Mucosa of descending colon (tissue), 3 donors: ENCODE measurements around the gene DST. TPM values are rescaled to one million over a fixed set of nuclear protein-coding genes. Genes with fewer than 3 reads are reported as not detected.
A peak's percentile ranks its signal among the peaks of the same experiment; 100 is the strongest.

ENCODE experiments used
- ATAC-seq: fragments of 200-7000 bp; cut with Tn5 transposase; one replicate; pipeline ENCODE4 v1.9.1; 2020; ENCODE audit warnings: mild to moderate bottlenecking, moderate library complexity
- DNase-seq, 3 donors: peaks; one replicate each; pipeline ENCODE4 v3.0.0-alpha.2; 2020
- H3K36me3 ChIP-seq: fragments of 200-600 bp; one replicate; pipeline ENCODE4 v1.8.0; 2021; ENCODE audit warnings: low read depth, mild to moderate bottlenecking
- H3K4me1 ChIP-seq: fragments of 200-600 bp; one replicate; pipeline ENCODE4 v1.8.0; 2021; ENCODE audit warnings: low read depth, mild to moderate bottlenecking
- H3K4me3 ChIP-seq: fragments of 200-600 bp; one replicate; pipeline ENCODE4 v1.8.0; 2021; ENCODE audit warnings: mild to moderate bottlenecking
- H3K9me3 ChIP-seq: fragments of 200-600 bp; one replicate; pipeline ENCODE4 v1.8.0; 2021; ENCODE audit warnings: mild to moderate bottlenecking
- intact Hi-C, 2 donors: fragments of 100-400 bp; cut with DNase I in 1 of 2; cut with micrococcal nuclease in 1 of 2; formaldehyde crosslinking; loops; one replicate each; pipeline versions ENCODE4 v1.11.0 to v1.11.1; 2022; cut with DNase I, micrococcal nuclease
- total RNA-seq, 3 donors: library from RNA; stranded (reverse); fragmentation: NEBNext Ultra II Directional in 2 of 3; extraction: Animal tissue kit (Norgen Biotek cat#: 25700) in 2 of 3; gene quantifications; one replicate each; pipeline versions ENCODE4 v1.2.1 to v1.2.4, GENCODE V29; 2021 to 2023
- TF ChIP-seq, protein P1 (sequence below): fragments of 200-600 bp; IDR thresholded peaks from one replicate; pipeline ENCODE4 v1.8.0; 2022; ENCODE audit warnings: antibody characterized with exemption, mild to moderate bottlenecking
- donor health status: DM: no; HTN: no; CAD: no; lungs with moderate emphysema.
- donor health status: DM: no; HTN: no; CAD: no.
- donor health status: DM: no; HTN: yes; CAD: no.

DST gene
- total RNA-seq, 3 donors from 2014 or later: 208 to 580 (median 356) TPM

DNA sequence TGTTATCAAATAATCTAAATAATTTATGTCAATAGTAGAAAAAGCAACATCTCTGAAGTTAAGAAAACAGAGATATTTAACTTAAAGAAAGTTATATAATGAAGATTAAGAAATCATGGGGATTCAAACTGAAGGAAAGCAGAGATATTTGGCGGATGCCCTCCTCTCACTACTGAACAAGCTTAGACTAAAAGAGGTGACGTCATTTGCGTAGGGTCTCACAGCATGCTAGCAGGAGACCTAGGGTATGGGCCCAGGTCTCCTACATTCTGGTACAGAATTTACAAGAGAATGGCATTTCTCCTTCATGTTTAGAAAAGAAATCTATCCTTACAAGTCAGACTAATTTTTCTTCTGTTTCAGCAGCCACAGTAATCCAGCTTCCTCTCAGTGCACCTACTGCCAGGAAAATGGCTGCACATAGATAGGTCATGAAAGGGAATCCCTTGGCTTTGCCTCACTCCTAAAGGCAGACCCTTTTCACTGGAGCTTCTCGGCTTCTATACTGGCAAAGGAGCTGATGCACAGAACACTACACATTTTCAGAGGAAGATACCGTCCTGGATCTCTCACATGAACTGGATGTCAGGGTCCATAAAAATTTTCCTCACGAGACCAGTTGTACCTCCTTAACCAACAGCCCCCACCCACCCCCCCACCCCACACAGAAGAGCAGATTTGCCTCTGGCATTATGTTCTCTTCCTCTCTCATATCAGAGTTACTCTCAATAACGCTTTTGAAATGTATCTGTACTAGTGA lies 41.8 kb upstream of the DST start:
- no peak for DNase-seq
- TF ChIP-seq, protein P1, sequence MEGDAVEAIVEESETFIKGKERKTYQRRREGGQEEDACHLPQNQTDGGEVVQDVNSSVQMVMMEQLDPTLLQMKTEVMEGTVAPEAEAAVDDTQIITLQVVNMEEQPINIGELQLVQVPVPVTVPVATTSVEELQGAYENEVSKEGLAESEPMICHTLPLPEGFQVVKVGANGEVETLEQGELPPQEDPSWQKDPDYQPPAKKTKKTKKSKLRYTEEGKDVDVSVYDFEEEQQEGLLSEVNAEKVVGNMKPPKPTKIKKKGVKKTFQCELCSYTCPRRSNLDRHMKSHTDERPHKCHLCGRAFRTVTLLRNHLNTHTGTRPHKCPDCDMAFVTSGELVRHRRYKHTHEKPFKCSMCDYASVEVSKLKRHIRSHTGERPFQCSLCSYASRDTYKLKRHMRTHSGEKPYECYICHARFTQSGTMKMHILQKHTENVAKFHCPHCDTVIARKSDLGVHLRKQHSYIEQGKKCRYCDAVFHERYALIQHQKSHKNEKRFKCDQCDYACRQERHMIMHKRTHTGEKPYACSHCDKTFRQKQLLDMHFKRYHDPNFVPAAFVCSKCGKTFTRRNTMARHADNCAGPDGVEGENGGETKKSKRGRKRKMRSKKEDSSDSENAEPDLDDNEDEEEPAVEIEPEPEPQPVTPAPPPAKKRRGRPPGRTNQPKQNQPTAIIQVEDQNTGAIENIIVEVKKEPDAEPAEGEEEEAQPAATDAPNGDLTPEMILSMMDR: no peak
- no peak for ATAC-seq
- intact Hi-C loops: no loop called here
- no peaks in the 10 kb centered on the region for H3K36me3 ChIP-seq
- no peaks in the 10 kb centered on the region for H3K9me3 ChIP-seq
- H3K4me1 ChIP-seq: peaks cover 13% of the 10 kb centered on the region
- H3K4me3 ChIP-seq: no peak overlapping the region

DNA sequence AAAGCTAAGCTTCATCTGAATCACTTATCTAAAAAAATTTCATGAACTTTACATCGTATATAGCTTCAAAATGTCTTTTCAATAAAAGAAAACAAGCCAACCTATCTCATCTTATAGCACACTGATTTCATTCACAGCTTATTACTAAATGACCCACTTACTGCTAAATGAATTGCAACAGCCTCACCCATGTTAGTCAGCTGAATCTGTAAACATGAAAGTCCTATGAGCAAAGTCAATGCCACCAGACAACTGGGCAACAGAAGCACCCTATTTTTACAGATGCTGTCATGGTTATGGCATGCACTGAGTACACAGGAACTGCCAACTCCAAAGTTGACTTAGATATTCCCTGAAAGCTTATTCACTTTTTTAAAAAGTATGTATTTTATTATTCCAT lies 41.2 kb upstream of the DST start:
- peak; percentile 96 for ATAC-seq
- H3K4me3 ChIP-seq: no peak overlapping the region

DNA sequence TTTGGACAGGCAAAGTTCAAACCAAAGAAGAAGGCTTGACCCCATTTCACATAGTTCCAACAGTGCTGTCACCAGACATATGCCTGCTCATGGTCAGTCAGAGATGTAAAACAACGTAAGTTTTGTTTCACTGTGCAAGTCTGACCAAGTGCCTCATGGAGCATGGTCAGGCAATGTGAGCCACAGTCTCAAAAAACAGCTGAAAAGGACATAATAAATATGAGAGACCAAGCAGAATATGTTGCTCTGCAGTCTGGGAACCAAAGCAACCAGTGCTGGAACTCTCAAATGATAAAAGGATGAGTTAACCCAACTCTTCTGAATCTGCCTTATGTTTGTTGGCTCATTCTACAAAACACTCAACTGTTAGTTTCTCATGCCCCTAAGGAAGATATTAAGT lies 39.9 kb upstream of the DST start:
- Histone ChIP-seq H3K4me3 (no peak overlapping the region), H3K36me3 (no peaks in the 10 kb centered on the region), H3K9me3 (no peaks in the 10 kb centered on the region), H3K4me1 (peaks cover 9% of the 10 kb centered on the region)
- ATAC-seq (no peak), DNase-seq (no peak)
- TF ChIP-seq, protein P1: no peak
- intact Hi-C loops: no loop called here

More for the DNA sequence above, 41.2 kb upstream of the DST start:
- peak in 1 of 3 donors; percentile 60 for DNase-seq
- H3K9me3 ChIP-seq: no peaks in the 10 kb centered on the region
- TF ChIP-seq, protein P1: no peak
- H3K4me1 ChIP-seq: peaks cover 9% of the 10 kb centered on the region
- intact Hi-C loops: no loop called here
- no peaks in the 10 kb centered on the region for H3K36me3 ChIP-seq

DNA sequence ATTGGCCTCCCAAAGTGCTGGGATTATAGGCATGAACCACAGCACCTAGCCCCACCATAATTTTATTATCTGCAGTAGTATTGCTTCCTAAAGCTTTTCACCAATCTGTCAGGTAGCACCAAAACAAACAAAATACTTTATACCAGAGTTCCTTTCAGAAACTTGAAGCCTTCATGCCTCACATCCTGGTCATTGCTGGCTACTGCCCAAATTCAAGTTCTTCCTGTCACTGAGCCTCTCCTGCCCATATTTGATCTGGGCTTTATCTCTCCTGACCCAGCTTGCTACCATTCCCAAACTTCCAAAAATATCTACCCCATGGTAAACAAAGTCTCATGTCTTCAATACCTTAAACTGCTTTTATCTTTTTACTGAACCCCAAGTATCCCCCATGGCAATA lies 34.9 kb upstream of the DST start:
- TF ChIP-seq, protein P1: no peak
- intact Hi-C loops: no loop called here
- Histone ChIP-seq H3K4me3 (no peak overlapping the region), H3K36me3 (no peaks in the 10 kb centered on the region), H3K4me1 (peaks cover under 1% of the 10 kb centered on the region), H3K9me3 (no peaks in the 10 kb centered on the region)
- ATAC-seq (peak; percentile 8), DNase-seq (no peak)

DNA sequence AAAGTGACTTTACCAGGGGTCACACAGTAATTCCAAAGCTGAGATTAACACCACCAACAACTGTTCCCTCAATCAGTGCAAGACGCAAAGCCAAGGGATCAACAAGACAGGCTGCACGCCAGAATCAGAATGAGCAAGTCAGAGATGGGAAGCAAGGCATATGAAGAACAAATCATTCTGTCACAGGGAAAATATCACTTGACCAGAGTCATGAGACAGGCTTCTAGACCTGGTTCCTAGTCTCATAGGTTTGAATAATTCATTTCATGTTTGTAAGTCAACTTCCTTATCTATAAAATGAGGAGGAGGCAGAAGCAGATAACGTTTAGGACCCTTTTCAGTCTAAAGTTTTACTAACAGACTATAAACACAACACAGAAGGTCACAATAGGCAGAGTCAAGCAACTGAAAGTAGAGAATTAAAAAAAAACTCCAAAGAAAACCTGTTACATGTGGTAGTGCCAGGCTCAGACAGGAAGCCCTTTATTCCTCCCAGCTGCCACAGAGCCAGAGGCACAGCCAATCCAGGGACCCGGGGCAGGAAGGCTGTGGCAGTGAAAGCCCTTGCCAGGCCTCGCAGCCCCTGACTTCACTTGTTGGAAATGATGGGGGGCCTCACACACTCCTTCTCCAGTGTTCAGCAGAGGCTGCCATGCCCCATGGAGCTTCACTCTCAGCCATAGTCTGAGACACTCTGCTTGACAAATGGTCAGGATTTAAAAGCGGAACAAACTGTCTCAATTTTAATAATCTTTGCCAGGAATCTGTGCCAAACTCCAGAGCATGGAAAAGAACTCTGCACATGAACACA lies 29.2 kb upstream of the DST start:
- ATAC-seq: peak; percentile 87

More for the DNA sequence above, 29.2 kb upstream of the DST start:
- H3K4me3 ChIP-seq: peak overlapping the region; percentile 1
- peaks cover 17% of the 10 kb centered on the region for H3K4me1 ChIP-seq
- intact Hi-C loops: no loop called here
- TF ChIP-seq, protein P1: no peak
- H3K9me3 ChIP-seq: no peaks in the 10 kb centered on the region
- DNase-seq: peak; percentile 55 to 67 (median 60)
- H3K36me3 ChIP-seq: no peaks in the 10 kb centered on the region
